ENCODE measurements around the gene FGF23.

GRCh38 chr12:4420138-4420670 lies 40.7 kb upstream of the FGF23 start:
- TF ChIP-seq CTCF (IDR thresholded peaks at IDR 0.05): no peak
- no peak for TF ChIP-seq POLR2A (IDR thresholded peaks at IDR 0.05)

All from body of pancreas (tissue), 4 donors.